Type B pancreatic cell (in vitro differentiated cells): ENCODE results near the gene PDE1C. TPM values are rescaled to one million over a fixed set of nuclear protein-coding genes. Genes with fewer than 3 reads are reported as not detected.

Source experiments
- DNase-seq: peaks from one replicate; pipeline ENCODE4 v3.0.0; 2021; ENCODE audit warnings: mixed read lengths; ENCODE audit not compliant: unreplicated experiment; ENCODE audit errors: extremely low spot score
- H3K27ac Mint-ChIP-seq: 2 replicates; pipeline ENCODE4 v1.8.0; 2021; ENCODE audit warnings: mild to moderate bottlenecking, mixed read lengths
- H3K27me3 Mint-ChIP-seq: 2 replicates; pipeline ENCODE4 v1.8.0; 2021; ENCODE audit warnings: mixed read lengths
- H3K36me3 Mint-ChIP-seq: 2 replicates; pipeline ENCODE4 v1.8.0; 2021; ENCODE audit warnings: mixed read lengths
- H3K4me1 Mint-ChIP-seq: one replicate; pipeline ENCODE4 v1.8.0; 2021; ENCODE audit warnings: mixed read lengths; ENCODE audit not compliant: unreplicated experiment
- H3K4me3 Mint-ChIP-seq: 2 replicates; pipeline ENCODE4 v1.8.0; 2021; ENCODE audit warnings: mild to moderate bottlenecking, mixed read lengths
- H3K9me3 Mint-ChIP-seq: 2 replicates; pipeline ENCODE4 v1.8.0; 2021; ENCODE audit warnings: mixed read lengths
- CTCF ChIP-seq: fragments of 200-600 bp; sonication (generic); conservative IDR thresholded peaks from 2 replicates; pipeline ENCODE4 v1.5.0; 2021; ENCODE audit warnings: antibody characterized with exemption, mild to moderate bottlenecking
- total RNA-seq: library from RNA; stranded (reverse); gene quantifications from 2 replicates; pipeline ENCODE4 v1.2.1, GENCODE V29; 2021; ENCODE audit warnings: low replicate concordance

The PDE1C gene
- total RNA-seq, 1 donor from 2014 or later: 8.5 TPM

DNA sequence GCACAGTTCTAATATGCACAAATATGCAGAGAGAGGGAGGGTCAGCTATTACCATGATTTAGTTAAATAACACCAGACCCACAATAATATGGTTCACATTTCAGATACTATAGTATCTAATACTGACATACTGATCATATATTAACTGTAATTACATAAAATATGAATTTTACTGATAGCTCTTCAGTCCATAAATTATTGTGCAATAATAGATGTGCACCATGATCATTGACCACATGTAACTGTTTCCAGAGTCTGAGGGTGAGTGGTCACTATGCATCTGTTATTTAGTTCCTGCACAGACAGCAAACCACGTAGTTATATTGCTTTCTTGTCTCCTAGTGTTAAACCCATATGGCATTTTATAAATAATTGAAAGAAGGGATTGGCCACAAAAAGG, 353.9 kb downstream of the PDE1C start:
- peaks cover 14% of the 10 kb centered on the region for H3K27me3 Mint-ChIP-seq
- H3K4me3 Mint-ChIP-seq: no peak overlapping the region
- H3K4me1 Mint-ChIP-seq: no peaks in the 10 kb centered on the region
- DNase-seq: no peak
- peaks cover 4% of the 10 kb centered on the region for H3K9me3 Mint-ChIP-seq
- H3K27ac Mint-ChIP-seq: no peak overlapping the region
- H3K36me3 Mint-ChIP-seq: no peaks in the 10 kb centered on the region
- TF ChIP-seq CTCF: no peak

GRCh38 chr7:31710171-31710570, 360.0 kb downstream of the PDE1C start:
- H3K4me3 Mint-ChIP-seq: no peak overlapping the region
- no peak overlapping the region for H3K27ac Mint-ChIP-seq
- DNase-seq: no peak
- peaks cover 29% of the 10 kb centered on the region for H3K27me3 Mint-ChIP-seq
- H3K9me3 Mint-ChIP-seq: no peaks in the 10 kb centered on the region
- no peaks in the 10 kb centered on the region for H3K36me3 Mint-ChIP-seq
- H3K4me1 Mint-ChIP-seq: no peaks in the 10 kb centered on the region
- no peak for TF ChIP-seq CTCF

GRCh38 chr7:31707089-31707488, 363.1 kb downstream of the PDE1C start:
- Mint-ChIP-seq H3K4me1 (no peaks in the 10 kb centered on the region), H3K36me3 (no peaks in the 10 kb centered on the region), H3K4me3 (no peak overlapping the region), H3K27me3 (peaks cover 28% of the 10 kb centered on the region), H3K9me3 (no peaks in the 10 kb centered on the region), H3K27ac (no peak overlapping the region)
- no peak for DNase-seq
- TF ChIP-seq CTCF: no peak

- no peaks in the 10 kb centered on the region for H3K4me1 Mint-ChIP-seq
Measured at GRCh38 chr7:31705377-31705776, 364.8 kb downstream of the PDE1C start.

GRCh38 chr7:31702354-31702753, 367.9 kb downstream of the PDE1C start:
- Mint-ChIP-seq H3K4me3 (no peak overlapping the region), H3K27me3 (peaks cover 27% of the 10 kb centered on the region), H3K36me3 (no peaks in the 10 kb centered on the region), H3K4me1 (no peaks in the 10 kb centered on the region), H3K27ac (no peak overlapping the region), H3K9me3 (no peaks in the 10 kb centered on the region)
- no peak for TF ChIP-seq CTCF
- DNase-seq: no peak

More at GRCh38 chr7:31705377-31705776, 364.8 kb downstream of the PDE1C start:
- H3K4me3 Mint-ChIP-seq: no peak overlapping the region
- no peaks in the 10 kb centered on the region for H3K36me3 Mint-ChIP-seq
- peaks cover 22% of the 10 kb centered on the region for H3K27me3 Mint-ChIP-seq
- H3K9me3 Mint-ChIP-seq: no peaks in the 10 kb centered on the region
- no peak for DNase-seq
- TF ChIP-seq CTCF: no peak
- no peak overlapping the region for H3K27ac Mint-ChIP-seq
